T-cell (primary cell): ENCODE measurements around the gene USHBP1. TPM values are rescaled to one million over a fixed set of nuclear protein-coding genes. Genes with fewer than 3 reads are reported as not detected.

Experiments
- ATAC-seq, 4 experiments: fragments of 200-7000 bp in 3 of 4; fragments of 150-1000 bp in 1 of 4; cut with Tn5 transposase; replicated peaks in 1 of 4; 1 replicate in 3 of 4; 2 replicates in 1 of 4; pipeline ENCODE4 v1.10.0; 2021; ENCODE audit warnings: moderate library complexity in 3 of 4, mild to moderate bottlenecking in 2 of 4, moderate number of reproducible peaks in 1 of 4
- CTCF ChIA-PET, 2 donors: fragments of 300-600 bp; sonication (Branson Sonifier 250); formaldehyde crosslinking; loops; one replicate each; lab custom pipeline; 2022; ENCODE audit warnings: antibody characterized with exemption in 2 of 2; lab: Charles Lee
- POLR2A ChIA-PET, 2 donors: fragments of 300-600 bp; sonication (Branson Sonifier 250); formaldehyde crosslinking; loops; one replicate each; lab custom pipeline; 2022; ENCODE audit warnings: antibody characterized with exemption in 2 of 2; lab: Charles Lee
- DNase-seq, 35 experiments: peaks; one replicate each; pipeline versions ENCODE4 v3.0.0 to v3.0.0-alpha.2; 2013 to 2023
- H3K27ac ChIP-seq: one replicate; pipeline ENCODE4 v1.5.1; 2013; ENCODE audit warnings: low read length
- H3K27me3 ChIP-seq, 2 experiments: replicated peaks in 1 of 2; 1 replicate in 1 of 2; 2 replicates in 1 of 2; pipeline versions ENCODE4 v1.6.1 to v1.7.0; 2013; ENCODE audit warnings: low read length in 1 of 2, mixed read lengths in 1 of 2; ENCODE audit not compliant: control insufficient read depth in 2 of 2, insufficient read depth in 2 of 2; ENCODE audit errors: extremely low read depth in 1 of 2
- H3K36me3 ChIP-seq, 2 donors: 1 replicate in 1 of 2; 2 replicates in 1 of 2; pipeline versions ENCODE4 v1.6.1 to v1.7.0; 2013; ENCODE audit warnings: low read length in 1 of 2; ENCODE audit not compliant: control insufficient read depth in 2 of 2, insufficient read depth in 1 of 2; ENCODE audit errors: extremely low read depth in 1 of 2
- H3K4me1 ChIP-seq, 2 experiments: 1 replicate in 1 of 2; 2 replicates in 1 of 2; pipeline versions ENCODE4 v1.6.1 to v1.7.0; 2013; ENCODE audit warnings: low read length in 2 of 2, mixed read lengths in 1 of 2; ENCODE audit not compliant: insufficient read depth in 2 of 2, control insufficient read depth in 1 of 2; ENCODE audit errors: extremely low read depth in 1 of 2
- H3K4me3 ChIP-seq, 2 donors: 1 replicate in 1 of 2; 2 replicates in 1 of 2; pipeline versions ENCODE4 v1.5.1 to v1.7.0; 2013; ENCODE audit warnings: mild to moderate bottlenecking in 2 of 2, low read length in 1 of 2, moderate library complexity in 1 of 2; ENCODE audit not compliant: control insufficient read depth in 1 of 2; ENCODE audit errors: extremely low read depth in 1 of 2
- H3K9me3 ChIP-seq: 2 replicates; pipeline ENCODE4 v1.7.0; 2013
- H3K27ac Mint-ChIP-seq, 2 donors: one replicate each; pipeline ENCODE4 v1.8.0; 2020 to 2021; ENCODE audit warnings: mild to moderate bottlenecking in 2 of 2, mixed read lengths in 2 of 2
- H3K27me3 Mint-ChIP-seq, 2 donors: one replicate each; pipeline ENCODE4 v1.8.0; 2021 to 2022; ENCODE audit warnings: mixed read lengths in 2 of 2
- H3K36me3 Mint-ChIP-seq: one replicate; pipeline ENCODE4 v1.8.0; 2021; ENCODE audit warnings: mixed read lengths
- H3K4me1 Mint-ChIP-seq, 3 donors: one replicate each; pipeline ENCODE4 v1.8.0; 2020 to 2022; ENCODE audit warnings: mixed read lengths in 3 of 3, mild to moderate bottlenecking in 1 of 3
- H3K4me3 Mint-ChIP-seq, 3 donors: one replicate each; pipeline ENCODE4 v1.8.0; 2020 to 2022; ENCODE audit warnings: mild to moderate bottlenecking in 3 of 3, mixed read lengths in 3 of 3, moderate library complexity in 3 of 3
- H3K9me3 Mint-ChIP-seq, 3 donors: one replicate each; pipeline ENCODE4 v1.8.0; 2020 to 2022; ENCODE audit warnings: mixed read lengths in 3 of 3
- WGBS: methylation state at CpG from one replicate; pipeline ENCODE4 v1.1.5; 2013; ENCODE audit warnings: missing lambda C conversion rate; ENCODE audit not compliant: insufficient coverage; 5-methylcytosine and 5-hydroxymethylcytosine counted together
- total RNA-seq, 35 experiments: library from RNA in 6 of 35; stranded (reverse) in 6 of 35; fragments of 120-200 nt in 1 of 35; gene quantifications; one replicate each; pipeline versions ENCODE4 v1.2.1 to v1.2.4 and lab custom pipeline; 2013 to 2026

USHBP1 gene
- total RNA-seq, 5 donors from 2014 or later (not counting 1 experiment from before 2014, with no cell fraction given) = 0.10 to 0.61 (median 0.38) TPM; not detected in 1

GRCh38 chr19:17304386-17305215 is 40.1 kb upstream of the USHBP1 start:
- no peak for DNase-seq
- Mint-ChIP-seq H3K4me3 (peak overlapping the region; percentile 80 to 89 (median 85)), H3K27me3 (no peaks in the 10 kb centered on the region), H3K36me3 (no peaks in the 10 kb centered on the region), H3K27ac (peak overlapping the region; percentile 89 to 94), H3K9me3 (no peaks in the 10 kb centered on the region), H3K4me1 (peaks cover 37 to 51% (median 42%) of the 10 kb centered on the region in 3 donors)
- Histone ChIP-seq H3K27ac (peak overlapping the region; percentile 59), H3K4me3 (peak overlapping the region in 1 of 2 donors; percentile 67), H3K9me3 (no peaks in the 10 kb centered on the region), H3K4me1 (peaks cover 2 to 57% of the 10 kb centered on the region in 2 experiments), H3K27me3 (no peaks in the 10 kb centered on the region), H3K36me3 (no peaks in the 10 kb centered on the region)
- WGBS = 100% methylated on average over 3 of the region's 12 CpGs
- ChIA-PET POLR2A (interaction anchor here (0.6 to 1.1 kb wide), 2 partner anchors 25 to 38 kb away, joined by 6 to 10 read pairs; partner anchors contain the start of gene BABAM1 (in 1 of the 2)), CTCF (interaction anchor here (0.5 to 1.1 kb wide), 10 partner anchors 7 to 888 kb away, joined by 3 to 10 read pairs (median 4); partner anchors contain the start of genes ANO8 (in 1 of the 2) and MPV17L2 (in 1 of the 2))
- ATAC-seq = no peak

GRCh38 chr19:17303940-17304267 is 39.4 kb upstream of the USHBP1 start:
- H3K4me1 ChIP-seq = peaks cover 2 to 54% of the 10 kb centered on the region in 2 experiments
- H3K27ac Mint-ChIP-seq = peak overlapping the region; percentile 69 to 71
- WGBS = 100% methylated on average over 3 of the region's 12 CpGs
- ChIA-PET POLR2A (interaction anchor here in 1 of 2 donors (1.0 kb wide), 1 partner anchor 9 kb away, joined by 4 read pairs; no protein-coding TSS in a partner anchor), CTCF (interaction anchor here in 1 of 2 donors (0.5 kb wide), 1 partner anchor 234 kb away, joined by 3 read pairs; no protein-coding TSS in a partner anchor)
- no peaks in the 10 kb centered on the region for H3K36me3 Mint-ChIP-seq
- no peak overlapping the region for H3K4me3 ChIP-seq
- H3K27me3 ChIP-seq = no peaks in the 10 kb centered on the region
- H3K27me3 Mint-ChIP-seq = no peaks in the 10 kb centered on the region
- no peaks in the 10 kb centered on the region for H3K9me3 Mint-ChIP-seq
- H3K36me3 ChIP-seq = no peaks in the 10 kb centered on the region
- peak overlapping the region; percentile 56 for H3K27ac ChIP-seq
- H3K4me1 Mint-ChIP-seq = peaks cover 31 to 45% (median 37%) of the 10 kb centered on the region in 3 donors
- ATAC-seq (no peak), DNase-seq (no peak)
- no peaks in the 10 kb centered on the region for H3K9me3 ChIP-seq
- peak overlapping the region; percentile 70 to 80 (median 74) for H3K4me3 Mint-ChIP-seq

- Histone ChIP-seq H3K36me3 (no peaks in the 10 kb centered on the region), H3K27me3 (no peaks in the 10 kb centered on the region), H3K9me3 (no peaks in the 10 kb centered on the region), H3K4me3 (peak within 1 kb of the TSS; percentile 62 to 72), H3K4me1 (peaks cover 2 to 49% of the 10 kb centered on the region in 2 experiments), H3K27ac (peak within 1 kb of the TSS; percentile 56)
- H3K27me3 Mint-ChIP-seq = no peaks in the 10 kb centered on the region
- H3K27ac Mint-ChIP-seq = peak within 1 kb of the TSS; percentile 69 to 71
- H3K4me1 Mint-ChIP-seq = peaks cover 30 to 45% (median 36%) of the 10 kb centered on the region in 3 donors
- ATAC-seq (peak; percentile 75 to 78 (median 78)), DNase-seq (peak; percentile 82 to 95 (median 90))
- H3K36me3 Mint-ChIP-seq = peaks cover 1% of the 10 kb centered on the region
- CTCF ChIA-PET = interaction anchor here in 1 of 2 donors (0.5 to 1.3 kb wide), 4 partner anchors 30 to 1240 kb away, joined by 3 read pairs; no protein-coding TSS in a partner anchor
- POLR2A ChIA-PET = interaction anchor here in 1 of 2 donors (1.0 kb wide), 1 partner anchor 10 kb away, joined by 4 read pairs; no protein-coding TSS in a partner anchor
- WGBS = 2% methylated on average over 44 of the region's 52 CpGs
- H3K4me3 Mint-ChIP-seq = peak within 1 kb of the TSS; percentile 70 to 89 (median 80)
- no peaks in the 10 kb centered on the region for H3K9me3 Mint-ChIP-seq
Measured at GRCh38 chr19:17303167-17303939, 38.8 kb upstream of the USHBP1 start, which contains the start of gene ABHD8. Gene ABHD8 (minus strand): TSS chr19:17303425. CDS start chr19:17301616, 1,809 bp downstream.

- H3K4me1 ChIP-seq = peaks cover 2 to 49% of the 10 kb centered on the region in 2 experiments
- CTCF ChIA-PET = interaction anchor here in 1 of 2 donors (0.5 to 1.3 kb wide), 3 partner anchors 30 to 1239 kb away, joined by 3 read pairs; no protein-coding TSS in a partner anchor
- H3K9me3 Mint-ChIP-seq = no peaks in the 10 kb centered on the region
- POLR2A ChIA-PET = no interaction called here
- peak overlapping the region; percentile 19 to 68 for H3K27ac Mint-ChIP-seq
- H3K36me3 ChIP-seq = no peaks in the 10 kb centered on the region
- DNase-seq (peak in 11 of 35 experiments; percentile 17 to 44 (median 28)), ATAC-seq (peak; percentile 3 to 9 (median 6))
- no peaks in the 10 kb centered on the region for H3K27me3 ChIP-seq
- peaks cover 23 to 40% (median 30%) of the 10 kb centered on the region in 3 donors for H3K4me1 Mint-ChIP-seq
- no peaks in the 10 kb centered on the region for H3K9me3 ChIP-seq
- H3K36me3 Mint-ChIP-seq = peaks cover 5% of the 10 kb centered on the region
- H3K27ac ChIP-seq = peak overlapping the region; percentile 53
- no peaks in the 10 kb centered on the region for H3K27me3 Mint-ChIP-seq
- H3K4me3 Mint-ChIP-seq = peak overlapping the region; percentile 70 to 80 (median 74)
- 23% methylated on average over 23 of the region's 29 CpGs for WGBS
- peak overlapping the region; percentile 62 to 72 for H3K4me3 ChIP-seq
Measured at GRCh38 chr19:17302391-17303166, 38.0 kb upstream of the USHBP1 start.

GRCh38 chr19:17300992-17301619 is 36.6 kb upstream of the USHBP1 start:
- Mint-ChIP-seq H3K27me3 (no peaks in the 10 kb centered on the region), H3K4me3 (no peak overlapping the region), H3K27ac (no peak overlapping the region), H3K4me1 (peaks cover 23 to 31% (median 23%) of the 10 kb centered on the region in 3 donors), H3K9me3 (no peaks in the 10 kb centered on the region), H3K36me3 (peaks cover 7% of the 10 kb centered on the region)
- peaks cover 2 to 35% of the 10 kb centered on the region in 2 experiments for H3K4me1 ChIP-seq
- no peaks in the 10 kb centered on the region for H3K27me3 ChIP-seq
- CTCF ChIA-PET = no interaction called here
- H3K36me3 ChIP-seq = no peaks in the 10 kb centered on the region
- no peak overlapping the region for H3K4me3 ChIP-seq
- 97% methylated on average over 40 of the region's 51 CpGs for WGBS
- DNase-seq (no peak), ATAC-seq (no peak)
- H3K9me3 ChIP-seq = no peaks in the 10 kb centered on the region
- POLR2A ChIA-PET = no interaction called here
- H3K27ac ChIP-seq = no peak overlapping the region
